ENCODE data around the gene TRMT61A.
A peak's percentile ranks its signal among the peaks of the same experiment; 100 is the strongest.

The TRMT61A gene

DNA sequence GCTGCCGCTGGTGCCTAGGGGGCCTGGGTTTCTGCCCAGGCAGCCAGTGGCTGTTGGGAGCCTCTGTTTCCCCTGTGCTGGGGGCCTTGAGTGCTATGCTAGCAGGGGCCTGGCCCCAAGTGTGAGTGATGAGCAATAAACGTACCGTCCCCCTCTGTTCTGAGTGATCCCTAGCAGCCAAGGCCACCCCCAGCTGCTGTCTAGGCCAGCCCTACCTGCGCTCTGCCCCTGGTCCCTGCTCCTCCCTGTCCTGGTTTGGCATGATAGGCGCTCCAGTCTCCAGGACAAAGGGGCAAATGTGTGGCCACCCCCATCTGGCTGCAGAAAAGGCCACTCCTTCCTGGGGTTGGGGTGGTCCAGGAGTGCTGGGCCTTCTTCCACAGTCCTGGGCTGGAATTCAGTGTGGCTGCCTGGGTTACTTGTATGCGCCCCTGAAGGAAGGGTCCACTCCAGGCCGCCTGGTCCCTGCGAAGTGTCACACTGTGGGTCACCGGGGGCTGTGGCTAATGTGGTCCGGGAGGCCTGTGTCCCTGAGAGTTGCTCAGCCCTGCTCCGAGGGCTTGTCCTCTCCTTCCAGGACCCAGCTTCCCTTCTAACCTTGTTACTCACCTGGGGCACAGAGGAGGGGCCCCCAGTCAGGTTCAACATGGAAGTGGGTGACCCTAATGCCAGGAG is 7.0 kb downstream of the TRMT61A start:
- no peak for DNase-seq (ENCODE audit: low read depth)

- no peak for DNase-seq (ENCODE audit: low read depth)
Observed at GRCh38 chr14:103536693-103537092, 7.7 kb downstream of the TRMT61A start.

- no peak for DNase-seq (ENCODE audit: low read depth)
Observed at GRCh38 chr14:103537175-103537990, 8.4 kb downstream of the TRMT61A start.

DNA sequence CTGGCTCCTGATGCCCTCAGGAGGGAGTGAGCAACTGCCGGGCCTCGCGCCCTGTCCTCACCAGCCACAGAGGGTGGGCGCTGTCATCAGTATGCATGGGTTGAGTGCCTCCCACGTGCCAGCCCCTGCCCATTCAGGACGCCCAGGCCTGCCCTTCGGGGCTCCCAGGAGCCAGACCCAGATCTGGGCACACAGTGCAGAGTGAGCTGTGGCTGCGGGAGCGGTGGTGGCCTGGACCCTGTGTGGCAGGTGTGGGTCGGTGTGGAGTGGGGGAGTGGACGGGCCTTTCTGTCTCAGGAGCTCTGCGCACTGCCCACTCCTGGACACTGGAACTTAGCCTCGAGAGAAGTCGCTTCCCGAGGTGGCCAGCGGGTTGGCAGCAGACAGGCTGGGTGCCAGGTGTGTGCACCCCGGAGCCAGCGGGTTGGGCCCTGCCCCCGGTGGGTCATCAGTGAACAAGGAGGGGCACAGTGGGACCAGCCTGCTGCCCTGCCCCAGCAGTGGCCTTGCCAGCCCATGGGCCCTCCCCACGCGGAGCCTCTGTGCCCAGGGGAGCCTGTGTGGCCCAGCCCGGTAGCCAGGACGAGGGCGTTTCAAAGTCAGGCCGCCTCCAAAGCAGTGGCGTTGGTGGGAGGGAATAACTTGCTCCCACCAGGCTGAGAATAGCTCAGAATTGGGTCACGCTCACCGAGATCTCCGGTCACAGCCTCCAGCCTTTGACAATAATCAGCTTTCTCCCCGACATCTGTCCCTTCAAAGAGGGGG is 9.5 kb downstream of the TRMT61A start:
- no peak for DNase-seq (ENCODE audit: low read depth)

DNA sequence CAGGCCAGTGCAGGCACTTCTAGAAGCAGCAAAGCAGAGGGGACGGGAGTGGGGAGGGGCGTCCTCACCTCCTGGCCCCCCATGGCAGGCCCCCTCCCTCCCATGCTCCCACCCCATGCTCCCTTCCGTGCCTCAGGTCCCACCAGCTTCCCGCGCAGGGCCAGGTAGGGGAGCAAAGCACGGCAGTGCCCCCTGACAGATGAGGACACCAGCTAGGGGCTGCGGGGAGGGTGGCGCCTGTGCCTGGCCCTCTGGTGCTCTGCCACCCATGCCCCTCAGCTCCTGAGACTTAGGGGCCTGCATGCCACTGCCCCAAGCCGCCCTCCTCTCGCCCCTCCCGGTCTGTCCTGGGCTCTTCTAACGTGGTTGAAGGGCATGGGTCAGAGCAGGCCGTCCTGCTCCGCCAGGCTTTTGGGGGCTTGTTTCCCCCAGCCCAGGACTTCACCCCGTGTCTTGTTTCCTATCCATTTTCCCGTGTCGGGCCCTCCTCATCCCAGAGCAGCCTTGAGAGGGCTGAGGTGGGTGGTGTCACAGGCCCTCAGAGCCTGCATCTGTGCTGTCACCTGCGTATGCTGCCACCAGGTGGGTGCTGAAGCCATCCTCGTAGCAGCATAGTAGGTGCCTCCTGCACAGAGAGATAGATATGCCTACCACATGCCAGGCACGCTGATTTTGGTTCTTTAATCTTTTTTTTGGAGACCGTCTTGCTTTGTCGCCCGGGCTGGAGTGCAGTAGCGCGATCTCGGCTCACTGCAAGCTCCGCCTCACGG is 10.2 kb downstream of the TRMT61A start:
- DNase-seq (ENCODE audit: low read depth) = no peak

- DNase-seq (ENCODE audit: low read depth) = no peak
Observed at GRCh38 chr14:103540821-103541708, 12.1 kb downstream of the TRMT61A start.

GRCh38 chr14:103541709-103542604 is 13.0 kb downstream of the TRMT61A start:
- no peak for DNase-seq (ENCODE audit: low read depth)

- DNase-seq (ENCODE audit: low read depth) = no peak
Observed at GRCh38 chr14:103542605-103543088, 13.7 kb downstream of the TRMT61A start.

DNA sequence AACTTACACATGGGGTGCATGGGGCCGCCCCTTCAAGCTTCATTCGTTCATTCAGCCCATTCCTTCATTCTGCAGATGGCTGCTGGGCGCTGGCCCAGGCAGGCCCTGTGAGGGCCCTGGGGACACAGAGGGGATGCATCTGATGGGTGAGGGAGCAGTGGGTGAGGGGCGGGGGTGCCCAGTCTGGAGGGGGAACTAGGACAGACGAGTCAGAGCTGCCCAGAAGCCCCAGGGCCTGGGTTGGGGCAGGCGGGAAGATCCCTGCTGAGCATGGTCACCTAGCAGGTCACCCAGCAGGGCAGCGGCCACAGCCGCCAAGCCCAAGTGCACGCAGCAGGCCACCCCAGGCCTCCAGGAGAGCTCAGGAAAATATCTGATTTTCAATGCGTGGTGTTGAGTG is 14.1 kb downstream of the TRMT61A start:
- no peak for DNase-seq (ENCODE audit: low read depth)

DNA sequence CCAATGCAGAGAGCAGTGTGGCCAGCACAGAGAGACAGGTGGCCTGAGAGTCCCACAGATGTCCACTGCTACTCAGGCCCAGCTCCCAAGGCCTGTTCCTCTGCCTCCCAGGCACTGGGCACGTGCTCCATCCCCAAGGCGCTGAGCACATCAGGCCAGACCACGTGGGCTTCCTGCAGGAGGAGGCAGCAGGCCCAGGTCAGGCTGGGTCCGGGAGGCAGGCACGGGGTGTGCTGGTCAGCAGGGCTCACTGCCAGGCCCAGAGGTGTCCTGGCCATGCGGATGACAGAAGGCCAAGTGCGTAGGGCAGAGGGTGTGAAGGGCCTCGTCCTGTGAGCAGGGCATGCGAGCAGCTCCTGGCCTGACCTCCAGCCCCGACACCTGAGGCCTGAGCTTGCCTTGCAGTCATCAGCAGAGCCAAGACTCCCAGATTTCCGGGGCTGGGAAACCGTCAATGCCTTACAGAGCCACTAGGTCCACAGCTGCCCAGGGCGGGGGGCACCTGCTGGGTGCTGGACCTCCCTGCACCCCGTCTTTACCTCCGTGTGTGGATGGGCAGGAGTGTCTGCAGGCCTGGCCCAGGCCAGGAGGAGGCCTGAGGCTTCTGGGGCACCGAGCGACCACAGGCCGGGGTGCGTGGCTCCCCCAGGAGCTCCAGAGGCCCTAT is 14.9 kb downstream of the TRMT61A start:
- DNase-seq (ENCODE audit: low read depth) = no peak

DNA sequence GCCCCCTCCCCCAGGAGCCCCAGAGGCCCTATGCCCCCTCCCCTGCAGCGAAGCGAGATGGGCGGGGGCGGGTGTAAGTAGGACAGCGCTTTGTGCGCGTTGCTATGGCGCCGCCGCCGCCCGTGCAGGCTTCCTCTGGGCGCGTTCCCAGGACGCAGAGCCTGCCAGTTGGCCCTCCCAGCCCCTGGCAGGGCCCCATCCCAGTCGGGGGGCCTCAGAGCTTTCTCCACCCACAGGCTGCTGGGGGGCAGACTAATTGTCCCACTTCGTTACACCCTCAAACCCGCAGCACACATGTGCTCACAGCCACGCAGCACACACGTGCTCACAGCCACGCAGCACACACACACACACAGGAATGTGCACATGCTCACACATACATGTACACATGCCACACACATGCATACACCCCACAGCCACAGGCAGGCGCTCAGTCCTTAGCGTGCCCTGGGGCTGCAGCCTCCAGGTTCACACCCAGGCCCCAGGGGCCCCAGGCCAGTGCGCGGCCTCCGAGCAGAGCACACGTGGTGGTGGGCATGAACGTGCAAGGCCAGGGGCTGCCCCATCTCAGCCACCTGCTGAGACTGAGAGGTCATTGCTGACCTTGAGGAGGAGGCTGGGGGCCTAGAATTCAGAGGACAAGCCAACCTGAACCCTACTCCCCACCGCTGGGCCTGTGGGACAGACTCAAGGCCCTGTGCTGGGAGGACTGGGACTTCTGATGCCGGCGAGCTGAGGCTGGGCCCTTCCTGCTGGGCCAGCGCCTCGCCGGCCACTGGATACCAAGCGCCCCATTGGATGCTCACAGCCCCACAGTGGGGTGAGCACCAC is 15.6 kb downstream of the TRMT61A start:
- DNase-seq (ENCODE audit: low read depth) = no peak

- no peak for DNase-seq (ENCODE audit: low read depth)
Observed at GRCh38 chr14:103545219-103545914, 16.4 kb downstream of the TRMT61A start.

DNA sequence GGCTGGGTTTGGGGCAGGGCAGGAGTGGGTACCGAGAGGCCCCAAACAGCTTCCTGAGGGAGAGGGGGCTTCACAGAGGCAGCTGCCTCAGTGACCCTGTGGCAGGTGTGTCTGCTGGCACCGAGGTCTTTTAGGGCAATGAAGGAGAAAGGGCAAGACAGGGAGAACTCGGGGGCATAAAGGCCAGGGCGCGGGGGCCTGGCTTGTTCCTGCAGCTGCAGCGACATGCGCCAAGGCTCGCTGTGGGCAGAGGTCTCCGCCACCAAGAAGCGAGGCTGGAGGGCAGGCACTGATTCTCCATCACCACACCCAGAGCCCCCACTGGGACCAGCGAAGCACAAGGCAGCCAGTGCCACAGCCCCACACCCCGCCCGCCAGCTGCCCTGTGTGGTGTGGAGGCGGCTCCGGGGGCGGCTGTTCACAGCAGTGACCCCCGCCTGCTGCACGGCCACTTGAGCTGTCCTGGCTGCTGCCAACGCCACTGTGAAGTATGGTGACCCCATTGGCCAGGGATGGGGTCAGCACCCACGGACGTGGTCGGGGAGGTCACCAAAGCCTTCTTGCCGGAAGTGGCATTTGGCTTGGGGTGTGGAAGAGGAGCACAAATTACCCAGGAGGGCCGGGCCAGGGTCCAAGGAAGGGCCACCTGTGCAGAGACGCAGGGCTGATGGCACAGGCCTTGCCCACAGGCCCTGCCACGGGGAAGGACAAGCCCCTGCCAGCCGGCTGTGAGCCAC is 17.1 kb downstream of the TRMT61A start:
- no peak for DNase-seq (ENCODE audit: low read depth)

DNA sequence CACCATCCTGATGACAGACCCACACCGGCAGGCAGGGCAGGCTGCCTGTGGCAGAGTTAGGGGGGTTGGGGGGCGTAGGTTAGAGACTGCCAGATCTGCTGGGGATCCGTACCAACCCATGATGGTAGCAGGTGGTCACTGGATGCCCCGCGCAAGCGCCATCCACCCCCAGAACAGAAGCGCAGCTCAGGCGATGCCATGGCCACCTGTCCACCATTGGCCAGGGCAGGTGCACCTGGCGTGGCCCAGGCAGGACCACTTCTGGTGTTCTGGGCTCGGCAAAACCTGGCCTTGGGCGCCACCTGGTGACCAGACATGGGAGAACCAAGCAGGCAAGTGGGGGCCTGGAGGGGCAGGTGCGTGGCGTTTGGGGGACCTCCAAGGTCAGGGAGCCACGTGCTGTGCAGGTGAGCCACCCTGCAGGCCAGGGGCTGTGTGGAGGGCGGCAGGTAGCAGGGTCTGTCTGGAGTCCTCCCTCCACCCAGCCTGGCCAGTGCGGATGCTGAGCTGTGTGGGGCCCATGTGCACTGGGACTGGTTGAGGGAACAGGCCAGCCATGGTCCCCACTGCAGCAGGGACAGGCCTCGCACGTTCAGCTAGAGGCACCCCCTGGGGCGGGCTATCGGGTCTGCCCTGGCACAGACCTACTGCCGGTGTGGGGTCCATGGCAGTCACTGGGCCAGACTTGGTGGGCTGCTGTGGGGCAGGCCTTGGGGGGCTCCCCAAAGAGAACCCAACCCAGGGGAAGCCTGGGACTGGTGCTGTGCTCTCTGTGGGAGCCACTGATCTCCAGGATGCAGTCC is 17.9 kb downstream of the TRMT61A start:
- DNase-seq (ENCODE audit: low read depth) = peak; percentile 59

DNA sequence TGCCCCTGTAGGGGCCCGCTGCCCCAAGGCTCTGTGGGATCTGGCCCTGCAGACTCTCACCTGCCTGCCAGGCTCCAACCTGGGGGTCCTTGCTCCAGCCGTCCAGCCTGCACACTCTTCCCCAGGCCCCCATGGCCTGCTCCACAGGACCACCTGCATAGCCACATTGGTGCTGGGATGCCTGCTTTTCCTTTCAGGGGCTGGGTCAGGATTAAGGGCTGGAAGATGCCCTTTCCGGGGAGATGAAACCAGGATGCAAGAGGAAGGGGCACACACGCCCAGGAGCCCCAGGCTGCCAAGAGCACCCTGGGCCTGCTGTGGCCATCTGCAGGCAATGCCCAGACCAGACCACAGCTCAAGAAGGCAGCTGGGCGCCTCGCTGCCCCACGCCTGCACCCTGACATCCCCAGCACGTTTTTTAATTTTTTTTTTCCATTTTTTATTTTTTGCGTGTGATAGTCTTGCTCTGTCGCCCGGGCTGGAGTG is 18.5 kb downstream of the TRMT61A start:
- DNase-seq (ENCODE audit: low read depth) = no peak

- no peak for DNase-seq (ENCODE audit: low read depth)
Observed at GRCh38 chr14:103547941-103548462, 19.0 kb downstream of the TRMT61A start.
